NCI-H2196 (cell line): ENCODE data around the gene AHSA1.

Source experiments
- DNase-seq: peaks from one replicate; lab custom pipeline; 2025; ENCODE audit not compliant: unreplicated experiment; lab: John Stamatoyannopoulos, UW

Gene AHSA1

DNA sequence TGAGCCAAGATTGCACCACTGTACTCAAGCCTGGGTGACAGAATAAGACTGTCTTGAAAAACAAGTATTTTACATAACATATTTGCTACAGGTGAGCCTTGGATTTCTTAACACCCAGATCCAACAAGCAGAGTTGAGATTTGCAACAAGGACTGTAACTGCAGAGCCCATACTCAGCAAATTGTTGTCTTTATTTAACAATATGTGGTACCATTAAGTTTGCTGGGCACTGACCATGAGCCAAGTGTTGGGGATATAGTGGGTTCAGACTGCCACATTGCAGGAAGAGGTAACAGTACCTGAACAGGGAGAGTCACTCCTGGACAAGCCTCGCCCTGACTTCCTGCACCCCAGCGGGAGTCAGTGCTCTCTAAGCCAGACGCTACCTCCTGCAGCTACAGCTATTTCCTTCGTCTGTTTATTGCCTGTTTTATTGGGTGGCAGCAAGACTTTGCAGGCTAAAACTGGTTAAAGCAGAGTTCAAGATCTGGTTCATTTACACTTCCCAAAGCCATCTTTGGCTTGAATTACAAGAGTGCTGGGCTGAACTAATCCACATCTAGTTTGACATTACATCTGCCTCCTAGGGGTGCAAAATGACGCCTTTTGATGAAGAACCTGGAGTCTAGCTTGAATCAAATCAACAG is 12.5 kb downstream of the AHSA1 start:
- DNase-seq = no peak

DNA sequence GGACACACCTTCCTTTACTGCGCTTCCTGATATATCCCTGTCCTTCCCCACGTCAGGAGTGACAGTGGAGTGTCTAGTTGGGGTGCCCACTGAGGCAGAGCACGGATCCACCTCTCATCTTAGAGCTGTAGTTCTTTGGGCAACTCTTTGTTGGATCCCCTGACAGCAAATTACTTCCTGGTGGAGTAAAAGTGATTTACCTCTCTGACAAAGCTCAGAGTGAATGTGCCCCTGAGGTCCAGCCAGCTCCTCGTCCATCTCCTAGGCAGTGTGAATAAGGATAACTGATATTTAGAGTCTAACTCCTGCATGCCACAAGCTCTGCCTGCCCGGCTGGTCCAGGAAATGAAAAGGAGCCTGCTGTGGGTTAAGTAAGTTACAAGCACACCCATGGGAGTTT is 16.0 kb downstream of the AHSA1 start:
- DNase-seq = no peak

DNA sequence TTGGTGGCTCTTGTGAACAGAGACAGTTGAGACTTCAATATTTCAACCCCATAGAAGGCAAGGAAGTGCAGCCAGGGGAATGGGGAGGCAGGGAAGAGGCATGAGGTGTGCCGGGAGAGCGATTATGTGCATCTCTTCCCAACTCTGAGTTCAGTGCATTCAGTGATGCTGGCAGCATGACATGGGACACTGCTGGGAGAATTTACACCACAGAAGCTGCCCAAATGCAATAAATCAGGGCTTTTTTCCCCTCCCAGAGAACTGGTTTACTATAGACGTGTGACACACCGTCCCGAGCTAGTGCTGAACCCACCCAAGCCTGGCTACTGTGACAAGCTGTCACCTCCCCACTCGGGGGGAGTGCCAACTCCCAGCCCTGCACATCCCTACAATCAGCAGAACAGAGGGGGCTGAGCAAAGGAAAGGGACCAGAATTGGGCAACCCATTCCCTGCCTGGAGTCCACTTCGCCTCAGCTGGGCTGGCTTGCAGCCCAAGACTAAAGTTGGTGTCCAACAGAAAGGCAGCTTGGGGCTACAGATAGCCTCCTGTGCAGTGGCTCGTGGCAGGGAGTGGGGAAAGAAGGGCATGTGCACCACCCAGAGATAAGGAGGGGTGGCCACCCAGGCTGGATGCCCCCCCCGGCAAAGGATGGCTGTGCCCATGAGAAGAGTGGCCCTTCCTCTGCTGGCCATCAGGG is 16.7 kb downstream of the AHSA1 start:
- DNase-seq = no peak

DNA sequence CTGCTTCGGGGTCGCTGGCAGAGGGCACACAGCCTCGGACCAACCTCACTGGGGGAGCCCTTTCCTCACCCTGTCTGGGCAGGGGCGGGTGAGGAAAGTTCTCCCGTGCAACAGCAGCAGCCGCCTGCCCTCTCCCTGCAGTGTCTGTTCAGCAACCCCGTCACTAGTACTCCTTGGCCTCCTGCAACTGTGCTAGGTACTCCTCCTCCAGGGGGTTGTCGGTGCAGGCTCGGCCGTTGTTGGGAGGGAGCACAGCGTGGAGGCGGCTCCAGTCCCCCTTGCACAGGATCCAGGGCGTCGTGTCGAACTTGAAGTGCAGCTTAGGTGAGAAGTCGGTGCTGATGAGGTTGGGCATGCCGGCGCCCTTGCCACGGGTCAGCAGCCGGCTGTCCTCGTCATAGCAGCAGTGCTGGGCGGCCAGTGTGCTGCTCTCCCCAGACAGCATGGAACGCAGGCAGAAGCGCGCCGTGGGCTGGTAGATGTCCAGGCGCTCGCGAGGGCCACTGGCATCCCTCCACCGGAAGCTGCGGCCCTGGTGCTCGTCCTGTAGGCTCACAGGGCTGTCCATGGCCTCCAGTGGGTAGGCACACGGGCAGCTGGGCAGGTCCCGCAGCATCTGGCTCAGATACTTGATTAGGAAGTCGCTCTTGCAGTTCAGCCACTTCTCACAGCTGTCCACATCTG is 17.7 kb downstream of the AHSA1 start:
- DNase-seq = no peak

DNA sequence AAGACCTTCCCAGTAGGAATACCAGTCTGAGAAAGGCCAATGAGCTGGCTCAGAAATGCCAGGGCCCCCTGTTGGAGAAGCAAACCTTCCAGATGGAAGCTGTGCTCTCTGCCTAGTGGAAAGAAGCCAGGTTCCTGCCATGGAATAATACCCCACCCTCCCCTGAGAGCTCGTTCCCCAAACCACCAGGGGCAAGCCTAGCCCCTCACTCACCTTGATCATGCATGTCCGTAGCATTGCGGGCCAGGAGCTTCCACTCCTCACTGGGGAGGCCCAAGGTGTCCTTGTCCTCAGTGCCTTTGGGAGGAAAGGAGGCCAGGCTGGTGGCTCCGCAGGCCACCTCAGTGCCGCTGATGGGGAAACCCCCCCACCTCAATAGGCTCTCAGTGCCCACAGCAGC is 20.1 kb downstream of the AHSA1 start:
- no peak for DNase-seq

DNA sequence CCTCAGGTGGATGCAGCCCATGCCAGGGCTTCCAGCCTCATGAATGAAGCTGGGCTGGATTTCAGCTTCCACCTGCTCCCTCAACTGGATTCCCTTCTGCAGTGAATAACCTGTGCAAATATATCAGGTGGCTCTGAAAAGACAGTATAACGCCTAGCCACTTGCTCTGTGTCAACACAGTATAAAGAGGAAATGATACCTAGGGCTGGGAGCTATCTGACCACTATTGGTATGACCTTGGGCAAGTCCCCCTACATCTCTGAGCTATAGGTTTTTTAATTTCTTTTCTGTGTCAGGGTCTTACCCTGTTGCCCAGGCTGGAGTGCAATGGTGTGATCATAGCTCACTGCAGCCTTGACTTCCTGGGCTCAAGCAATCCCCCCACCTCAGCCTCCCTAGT is 20.9 kb downstream of the AHSA1 start:
- DNase-seq = no peak

DNA sequence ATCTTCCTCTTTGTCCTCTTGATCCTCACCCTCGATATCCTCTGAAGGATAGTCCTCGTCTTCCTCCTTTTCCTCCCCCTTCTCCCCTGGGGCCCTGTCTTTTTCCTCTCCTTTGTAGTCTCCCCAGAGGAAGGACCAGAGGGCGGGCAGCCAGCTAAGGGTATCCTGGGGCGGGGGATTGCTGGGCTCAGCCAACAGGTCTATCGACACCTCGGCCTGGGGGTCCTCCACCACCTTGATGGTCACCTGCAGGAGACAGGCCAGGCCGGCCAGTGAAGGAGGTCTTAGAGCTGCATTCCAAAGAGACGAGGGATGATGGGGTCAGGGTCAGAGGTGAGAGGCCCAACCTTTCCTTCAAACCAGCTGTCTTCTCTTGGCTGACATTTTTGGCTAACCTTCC is 24.5 kb downstream of the AHSA1 start:
- no peak for DNase-seq

DNA sequence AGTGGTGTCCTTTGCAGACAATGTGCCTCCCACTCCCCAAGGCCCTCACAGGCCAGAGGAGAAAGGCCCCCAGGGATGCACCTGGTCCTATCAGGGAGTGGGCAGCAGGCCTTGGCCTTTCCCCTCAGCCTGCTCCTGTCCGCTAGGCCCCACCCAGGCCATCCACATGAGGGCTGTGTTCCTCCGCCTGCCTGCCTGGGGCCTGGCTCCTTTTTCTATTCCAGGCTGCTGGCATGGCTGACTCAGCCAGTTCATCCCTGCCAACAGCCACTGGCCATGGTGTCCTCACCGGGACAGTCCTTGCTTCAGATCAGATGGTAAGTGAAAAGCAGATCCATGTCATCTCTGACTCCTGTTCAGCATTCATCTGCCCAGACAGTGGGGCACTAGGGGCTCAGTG is 27.4 kb downstream of the AHSA1 start:
- no peak for DNase-seq

DNA sequence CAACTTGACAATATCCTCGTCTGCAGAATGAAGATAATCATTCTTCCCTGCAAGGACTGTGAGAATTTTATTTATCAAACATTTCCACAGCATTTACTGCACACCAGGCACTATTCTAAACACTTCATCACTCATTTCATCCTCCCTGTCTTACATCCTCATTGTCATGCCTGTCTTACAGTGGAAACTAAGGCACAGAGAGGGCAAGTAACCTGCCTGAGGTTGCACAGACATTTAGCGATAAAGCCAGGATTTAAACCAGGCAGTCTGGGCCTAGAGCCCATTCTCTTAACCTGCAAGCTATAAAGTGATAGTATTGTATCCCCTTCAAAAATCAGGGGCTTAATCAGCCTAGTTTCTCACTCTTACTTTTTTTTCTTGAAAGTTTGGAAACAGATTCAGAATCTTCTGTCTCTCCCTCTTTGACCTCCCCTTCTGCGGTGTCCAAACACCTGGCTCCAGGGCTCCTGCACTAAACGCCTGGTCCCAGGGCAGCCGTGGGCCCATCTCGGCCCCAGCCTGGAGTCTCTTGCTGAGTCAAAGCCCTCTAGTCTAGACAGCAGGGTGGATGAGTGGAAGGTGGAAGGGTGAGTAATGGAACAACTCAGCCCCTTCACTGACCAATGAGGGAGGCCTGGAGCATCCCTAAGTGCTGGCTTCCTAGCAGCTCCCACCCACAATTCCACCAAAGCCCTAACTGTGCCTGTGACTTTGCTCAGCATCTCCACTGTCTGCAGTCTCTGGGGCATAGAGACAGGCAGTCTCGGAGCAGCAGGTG is 28.2 kb downstream of the AHSA1 start:
- no peak for DNase-seq

DNA sequence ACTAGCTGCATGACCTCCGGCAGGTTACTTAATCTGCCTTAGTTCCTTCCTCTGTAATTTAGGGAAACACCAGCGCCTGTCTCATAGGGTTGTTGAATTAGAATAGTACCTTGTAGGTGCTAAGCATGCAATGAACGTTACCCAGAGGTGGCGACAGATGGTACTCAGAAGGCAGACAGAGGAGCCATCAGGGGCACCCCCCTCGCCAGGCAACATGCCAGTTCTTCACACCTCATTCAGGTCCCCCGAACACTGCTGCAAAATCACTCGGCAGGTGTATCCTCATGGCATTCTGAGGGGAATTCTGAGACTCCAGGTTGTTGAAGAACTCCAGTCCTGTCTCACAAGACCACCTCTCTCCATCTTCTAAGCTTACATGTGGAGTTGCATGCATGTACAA is 30.7 kb downstream of the AHSA1 start:
- no peak for DNase-seq

DNA sequence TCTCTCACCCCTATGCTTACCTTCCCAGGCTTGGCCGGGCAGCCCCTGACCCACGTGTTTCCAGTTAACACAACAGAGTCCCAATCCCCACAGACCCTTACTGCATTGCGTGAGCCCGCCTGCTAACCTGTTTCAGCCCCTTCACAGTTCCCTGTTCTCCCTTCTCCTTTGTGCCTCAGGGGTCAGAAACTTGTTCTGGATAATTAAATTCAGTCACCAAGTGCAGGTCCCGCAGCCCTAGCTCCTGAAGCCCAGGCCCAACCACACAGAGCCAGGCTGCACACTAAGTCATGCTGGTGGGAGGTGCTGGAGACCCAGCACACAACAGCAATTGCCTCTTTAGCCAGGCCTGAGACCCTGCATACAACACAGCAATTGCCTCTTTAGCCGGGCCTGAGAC is 31.1 kb downstream of the AHSA1 start:
- DNase-seq = no peak

DNA sequence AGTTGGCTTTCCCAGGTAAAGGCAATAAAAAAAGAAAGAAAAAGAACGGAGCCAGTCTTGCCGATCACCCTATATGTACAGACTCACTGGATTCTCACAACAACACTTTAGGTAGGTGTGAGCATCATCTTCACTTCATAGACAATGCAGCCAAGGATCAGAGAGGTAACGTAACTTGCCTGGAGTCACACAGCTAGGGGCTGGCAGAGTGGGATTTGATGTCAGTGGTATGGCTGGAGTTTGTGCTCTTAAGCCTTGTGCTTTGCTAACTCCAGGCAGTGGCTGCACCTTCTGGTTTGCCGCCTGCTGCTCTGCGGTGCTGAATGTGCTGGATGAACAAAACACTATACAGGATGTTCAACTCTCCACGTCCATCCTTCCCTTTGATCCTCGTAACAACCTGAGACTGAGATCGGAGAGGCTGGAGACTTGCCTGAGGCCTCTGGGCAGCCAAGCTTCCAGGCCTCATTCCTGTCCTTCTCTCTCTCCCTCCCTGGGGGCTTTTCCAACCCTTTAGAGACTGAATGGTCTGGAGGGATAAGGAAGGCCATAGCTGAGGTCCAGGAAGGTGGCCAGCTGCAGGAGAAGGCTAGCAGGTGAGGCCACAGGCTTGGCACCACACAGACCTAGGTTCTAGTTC is 32.6 kb downstream of the AHSA1 start:
- no peak for DNase-seq

DNA sequence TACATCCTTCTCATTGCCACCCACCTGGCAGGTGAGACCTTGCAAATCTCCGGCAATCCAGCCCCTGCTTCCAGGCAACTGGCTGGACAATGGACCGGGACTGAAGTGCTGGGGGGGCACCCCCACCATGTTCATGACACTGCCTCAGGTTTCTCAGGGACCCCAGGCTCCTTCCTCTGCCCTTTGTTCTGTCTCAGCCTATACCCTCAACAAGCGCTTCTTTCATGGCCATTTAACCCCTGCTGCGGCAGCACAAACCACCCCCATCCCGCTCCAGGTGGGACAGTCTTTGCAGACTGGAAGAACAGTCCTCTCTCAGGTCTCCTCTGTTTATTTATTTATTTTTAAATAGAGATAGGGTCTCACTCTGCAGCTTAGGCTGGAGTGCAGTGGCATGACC is 33.2 kb downstream of the AHSA1 start:
- DNase-seq = no peak

DNA sequence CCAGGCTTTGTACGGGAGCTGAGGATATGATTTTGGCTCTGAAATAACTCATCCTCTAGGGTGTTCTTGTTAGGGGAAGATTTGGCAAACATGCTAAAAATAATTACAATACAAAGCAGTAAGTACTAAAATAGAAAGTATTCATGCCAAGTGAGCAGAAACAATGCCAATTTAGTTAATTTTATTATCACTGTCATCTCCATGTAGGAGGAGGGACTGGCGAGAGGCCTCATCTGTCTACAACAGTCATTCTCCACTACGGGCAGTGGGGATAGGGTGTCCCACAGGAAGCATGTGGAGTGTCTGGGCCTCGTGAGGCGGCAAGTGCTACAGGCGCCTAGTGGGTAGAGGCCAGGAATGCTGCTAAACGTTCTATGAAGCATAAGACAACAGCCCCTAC is 37.4 kb downstream of the AHSA1 start:
- DNase-seq = no peak

DNA sequence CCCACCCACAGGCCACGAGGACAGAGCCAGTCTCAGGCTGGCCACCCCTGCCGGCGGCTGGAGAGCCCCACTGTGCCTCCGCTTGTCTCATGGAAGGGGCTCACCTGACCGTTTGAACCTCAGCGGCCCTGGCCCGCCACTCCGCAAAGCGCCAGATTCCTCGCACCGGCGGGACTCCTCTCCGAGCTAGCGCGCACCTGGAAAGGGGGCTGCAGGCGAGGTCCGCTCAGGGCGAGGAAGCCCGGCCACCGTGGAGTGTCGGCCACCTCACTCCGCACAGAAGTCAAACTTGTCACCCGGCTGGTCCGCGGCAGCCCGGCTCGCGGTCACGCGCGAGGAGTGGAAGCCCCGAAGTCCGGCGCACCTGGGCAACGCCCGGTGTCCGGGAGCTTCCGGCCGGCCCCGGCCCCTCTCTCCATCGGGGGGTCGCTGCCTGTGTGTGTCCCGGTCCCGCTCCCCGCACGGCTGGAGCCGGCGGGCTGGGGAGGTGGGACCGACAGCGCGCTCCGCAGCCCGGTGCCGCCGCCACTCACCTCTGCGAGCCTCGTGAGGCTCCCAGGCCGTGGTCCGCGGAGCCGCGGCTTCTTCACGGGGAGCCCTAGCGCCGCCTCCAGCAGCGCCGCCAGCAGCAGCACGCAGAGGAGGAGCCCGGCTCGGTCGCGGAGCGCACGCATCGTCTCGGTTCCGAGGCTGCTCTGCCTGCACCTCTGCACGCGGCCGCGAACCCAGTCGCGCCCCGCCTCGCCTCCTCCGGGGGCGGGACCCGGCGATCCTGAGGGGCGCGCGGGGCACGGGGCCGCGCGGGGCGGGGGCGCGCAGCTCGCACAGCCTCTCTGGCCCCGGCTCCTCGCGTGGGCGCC is 40.5 kb downstream of the AHSA1 start, which contains the start of gene ISM2:
ISM2 (minus strand) TSS at position 697 of the 860 bp plus-strand sequence; CDS start at position 674, 23 bp downstream.
- peak; percentile 67 for DNase-seq

DNA sequence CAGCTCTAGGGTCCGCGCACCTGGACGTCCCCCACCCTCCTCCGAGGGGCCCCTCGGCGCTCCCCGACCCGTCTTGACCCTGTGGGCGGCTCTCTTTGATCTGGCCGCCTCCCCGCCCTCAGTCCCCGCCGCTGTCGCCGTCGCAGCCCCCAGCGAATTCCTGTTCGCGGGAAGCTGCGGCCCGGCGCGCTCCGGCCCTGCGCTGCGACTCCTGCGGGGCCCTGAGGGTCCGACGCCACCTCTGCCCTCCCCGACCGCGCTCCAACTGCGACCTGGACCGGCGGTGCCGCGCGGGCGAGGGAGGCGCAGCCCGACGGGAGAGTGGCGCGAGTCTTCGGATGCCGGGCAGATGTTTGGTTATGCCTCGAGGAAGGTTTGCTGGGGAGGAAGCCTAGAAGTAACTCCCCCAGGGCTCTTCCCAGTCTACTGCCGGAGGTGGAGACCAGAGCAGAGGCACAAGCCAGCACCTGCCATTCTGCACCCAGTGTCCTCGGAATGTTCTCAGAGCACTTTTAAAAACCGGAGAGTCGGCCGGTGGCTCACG is 41.2 kb downstream of the AHSA1 start:
- DNase-seq = peak; percentile 23

DNA sequence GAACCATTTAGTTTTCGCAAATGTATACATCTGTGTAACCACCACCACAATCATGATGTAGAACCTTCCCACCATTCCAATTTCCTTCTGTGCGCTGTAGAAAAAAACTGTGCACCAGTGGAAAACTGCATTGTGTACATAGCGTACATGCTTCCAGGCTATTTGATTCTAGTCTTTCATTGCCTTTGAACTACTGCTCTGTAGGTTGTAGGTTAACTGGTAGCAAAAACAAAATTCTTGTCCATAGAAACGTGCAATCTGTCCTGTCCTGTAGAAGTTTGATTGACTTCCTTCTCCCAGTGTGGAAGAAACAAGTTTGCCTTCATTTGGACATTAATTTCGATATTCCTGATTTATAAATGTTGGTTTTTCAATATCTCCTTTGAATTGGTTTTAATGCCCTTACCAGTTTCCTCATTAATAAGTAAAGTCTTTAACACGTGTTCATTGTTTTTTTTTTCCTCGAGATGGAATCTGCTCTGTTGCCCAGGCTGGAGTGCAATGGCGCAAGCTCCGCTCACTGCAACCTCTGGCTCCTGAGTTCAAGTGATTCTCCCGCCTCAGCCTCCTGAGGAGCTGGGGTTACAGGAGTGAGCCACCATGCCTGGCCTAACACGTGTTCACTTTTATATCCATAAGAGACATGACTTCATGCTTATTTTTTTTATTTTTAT is 44.4 kb downstream of the AHSA1 start:
- DNase-seq = no peak

DNA sequence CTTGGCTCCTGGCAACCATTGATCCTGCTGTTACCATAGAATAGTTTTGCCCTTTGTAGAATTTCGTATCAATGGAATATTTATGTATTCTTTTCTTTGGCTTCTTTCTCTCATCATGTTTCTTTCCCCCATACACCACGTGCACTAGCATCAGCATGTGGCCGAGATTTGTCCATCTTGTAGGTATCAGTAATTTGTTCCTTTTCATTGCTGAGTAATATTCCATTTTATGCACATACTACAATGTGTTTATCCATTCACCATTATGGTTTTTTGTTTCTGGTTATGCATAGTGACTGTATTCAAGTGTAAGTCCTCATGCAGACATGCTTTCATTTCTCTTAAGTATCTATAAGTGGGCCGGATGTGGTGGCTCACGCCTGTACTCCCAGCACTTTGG is 45.2 kb downstream of the AHSA1 start:
- no peak for DNase-seq

DNA sequence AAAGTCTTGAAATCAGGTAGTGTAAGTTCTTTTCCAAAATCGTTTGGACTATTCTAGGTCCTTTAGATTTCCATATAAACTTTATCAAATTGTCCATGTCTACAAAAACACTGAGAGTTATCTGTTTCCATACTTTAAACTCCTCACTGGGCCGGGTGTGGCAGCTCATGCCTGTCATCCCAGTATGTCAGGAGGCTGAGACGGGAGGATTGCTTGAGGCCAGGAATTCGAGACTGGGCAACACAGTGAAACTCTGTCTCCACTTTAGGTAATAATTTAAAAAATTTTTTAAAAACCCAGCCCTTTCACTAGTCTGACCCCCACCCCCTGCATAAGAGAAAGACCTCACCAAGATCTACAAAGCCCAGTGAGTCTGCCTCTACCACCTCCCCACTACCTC is 47.1 kb downstream of the AHSA1 start:
- DNase-seq = no peak
